Stomach (tissue), 9 donors: Measurements from ENCODE around the gene EPHB1. TPM values are rescaled to one million over a fixed set of nuclear protein-coding genes. Genes with fewer than 3 reads are reported as not detected.

Experiments
- DNase-seq, 2 donors: peaks; one replicate each; pipeline versions ENCODE4 v3.0.0 to v3.0.0-alpha.2; 2013 to 2019
- H3K27ac ChIP-seq, 5 donors: fragments of 200-600 bp in 4 of 5; sonication (generic) in 4 of 5; one replicate each; pipeline ENCODE4 v1.5.1; 2013 to 2019; ENCODE audit warnings: mild to moderate bottlenecking in 1 of 5, moderate library complexity in 1 of 5
- H3K27me3 ChIP-seq, 3 donors: fragments of 200-600 bp; sonication (generic); one replicate each; pipeline ENCODE4 v1.5.1; 2017 to 2019; ENCODE audit warnings: mixed run types in 1 of 3
- H3K36me3 ChIP-seq, 4 donors: fragments of 200-600 bp; sonication (generic); 1 replicate in 3 of 4; 2 replicates in 1 of 4; pipeline ENCODE4 v1.5.1; 2016 to 2019
- H3K4me1 ChIP-seq, 4 donors: fragments of 200-600 bp; sonication (generic); one replicate each; pipeline ENCODE4 v1.5.1; 2016 to 2019
- H3K4me3 ChIP-seq, 4 donors: fragments of 200-600 bp; sonication (generic) in 3 of 4; one replicate each; pipeline ENCODE4 v1.5.1; 2016 to 2019; ENCODE audit warnings: mild to moderate bottlenecking in 1 of 4
- H3K9me3 ChIP-seq, 4 donors: fragments of 200-600 bp; sonication (generic); one replicate each; pipeline ENCODE4 v1.5.1; 2016 to 2019
- CTCF ChIP-seq, 7 experiments: fragments of 450-650 bp in 4 of 7; fragments of 200-600 bp in 3 of 7; sonication (generic) in 3 of 7; IDR thresholded peaks; one replicate each; pipeline ENCODE4 v1.5.1; 2016 to 2019; ENCODE audit warnings: antibody characterized with exemption in 7 of 7, control low read depth in 2 of 7, mild to moderate bottlenecking in 1 of 7
- EP300 ChIP-seq: sonication (generic); formaldehyde crosslinking; IDR thresholded peaks from one replicate; pipeline ENCODE4 v1.6.1; 2017; ENCODE audit warnings: antibody characterized with exemption
- POLR2A ChIP-seq, 4 donors: fragments of 450-650 bp; IDR thresholded peaks; one replicate each; pipeline ENCODE4 v1.6.1; 2016; ENCODE audit warnings: antibody characterized with exemption in 4 of 4, control low read depth in 2 of 4, mild to moderate bottlenecking in 1 of 4, moderate library complexity in 1 of 4
- POLR2AphosphoS5 ChIP-seq, 3 donors: sonication (generic); formaldehyde crosslinking; IDR thresholded peaks; one replicate each; pipeline ENCODE4 v1.6.1; 2016; ENCODE audit warnings: antibody characterized with exemption in 3 of 3
- WGBS, 5 donors: extraction: QIAGEN DNeasy Blood & Tissue Kit in 3 of 5; methylation state at CpG; one replicate each; pipeline versions ENCODE4 v1.1.5 to v1.1.7; 2013 to 2018; 5-methylcytosine and 5-hydroxymethylcytosine counted together
- intact Hi-C: fragments of 100-400 bp; cut with DNase I; formaldehyde crosslinking; loops from one replicate; pipeline ENCODE4 v1.15.1; 2023; ENCODE audit warnings: low total_unique reads
- polyA plus RNA-seq, 3 donors: library from polyadenylated mRNA; stranded (reverse); fragments of 200-250 nt; gene quantifications; one replicate each; pipeline ENCODE4 v1.2.3, GENCODE V29; 2013
- total RNA-seq, 5 donors: library from RNA; depleted of rRNA; stranded (reverse); fragments of >200 nt; gene quantifications; one replicate each; pipeline versions ENCODE4 v1.1.0 to v1.2.3, GENCODE V29; 2014 to 2016
- donor health status: healthy with polysubstance abuse.
- donor health status: Bipolar disorder and iron deficiency.
- donor health status: healthy.

EPHB1 gene
- total and polyA plus RNA-seq, 8 donors, result 0.13 to 2.3 (median 1.0) TPM; not detected in 4

GRCh38 chr3:134823679-134824078, 28.6 kb downstream of the EPHB1 start:
- 71 to 85% (median 75%) methylated on average over 2 of the region's 2 CpGs for WGBS, 5 donors

GRCh38 chr3:134824791-134825190, 29.7 kb downstream of the EPHB1 start:
- H3K4me3 ChIP-seq, result no peak overlapping the region
- no peaks in the 10 kb centered on the region for H3K36me3 ChIP-seq
- no peak for TF ChIP-seq EP300
- no peak for TF ChIP-seq POLR2A (IDR thresholded peaks at IDR 0.05)
- no peak for TF ChIP-seq POLR2AphosphoS5 (IDR thresholded peaks at IDR 0.05)
- TF ChIP-seq CTCF (IDR thresholded peaks at IDR 0.05), result no peak
- H3K27ac ChIP-seq, result no peak overlapping the region
- intact Hi-C loops, result no loop called here
- no peaks in the 10 kb centered on the region for H3K9me3 ChIP-seq
- no peaks in the 10 kb centered on the region for H3K27me3 ChIP-seq
- H3K4me1 ChIP-seq, result no peaks in the 10 kb centered on the region
- DNase-seq, result no peak
- WGBS, 5 donors, result 60 to 89% (median 78%) methylated on average over 1 of the region's 1 CpG

More at GRCh38 chr3:134823679-134824078, 28.6 kb downstream of the EPHB1 start:
- intact Hi-C loops, result no loop called here
- Histone ChIP-seq H3K4me3 (no peak overlapping the region), H3K9me3 (no peaks in the 10 kb centered on the region), H3K27ac (no peak overlapping the region), H3K36me3 (no peaks in the 10 kb centered on the region), H3K27me3 (no peaks in the 10 kb centered on the region), H3K4me1 (no peaks in the 10 kb centered on the region)
- no peak for DNase-seq
- TF ChIP-seq EP300 (no peak), POLR2AphosphoS5 (IDR thresholded peaks at IDR 0.05) (no peak), POLR2A (IDR thresholded peaks at IDR 0.05) (no peak), CTCF (IDR thresholded peaks at IDR 0.05) (no peak)

- no peak for TF ChIP-seq EP300
- TF ChIP-seq POLR2AphosphoS5 (IDR thresholded peaks at IDR 0.05), result no peak
- TF ChIP-seq CTCF (IDR thresholded peaks at IDR 0.05), result no peak
- TF ChIP-seq POLR2A (IDR thresholded peaks at IDR 0.05), result no peak
- no peak for DNase-seq
- intact Hi-C loops, result no loop called here
- 87 to 94% (median 92%) methylated on average over 6 of the region's 6 CpGs for WGBS, 5 donors
- no peaks in the 10 kb centered on the region for H3K9me3 ChIP-seq
- no peak overlapping the region for H3K27ac ChIP-seq
- no peaks in the 10 kb centered on the region for H3K27me3 ChIP-seq
- no peak overlapping the region for H3K4me3 ChIP-seq
- no peaks in the 10 kb centered on the region for H3K4me1 ChIP-seq
- H3K36me3 ChIP-seq, result no peaks in the 10 kb centered on the region
Observed at GRCh38 chr3:134827213-134827612, 32.2 kb downstream of the EPHB1 start.

DNA sequence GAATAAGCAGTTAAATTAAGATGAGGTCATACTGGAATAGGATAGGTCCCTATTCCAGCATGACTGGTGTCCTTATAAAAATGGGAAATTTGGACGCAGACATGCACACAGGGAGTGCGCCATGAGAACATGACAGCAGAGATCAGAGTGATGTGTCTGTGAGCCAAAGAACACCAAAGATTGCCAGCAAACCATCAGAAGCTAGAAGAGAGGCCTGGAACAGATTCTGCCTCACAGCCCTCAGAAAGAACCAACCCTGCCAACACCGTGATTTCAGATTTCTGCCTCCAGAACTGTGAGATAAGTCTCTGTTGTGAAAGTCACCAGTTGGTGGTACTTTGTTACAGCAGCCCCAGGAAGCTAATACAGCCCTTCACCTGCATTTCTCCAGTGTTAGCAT, 34.7 kb downstream of the EPHB1 start:
- Histone ChIP-seq H3K36me3 (no peaks in the 10 kb centered on the region), H3K4me1 (no peaks in the 10 kb centered on the region), H3K27ac (no peak overlapping the region), H3K9me3 (no peaks in the 10 kb centered on the region), H3K27me3 (no peaks in the 10 kb centered on the region), H3K4me3 (no peak overlapping the region)
- 79 to 93% (median 83%) methylated on average over 3 of the region's 3 CpGs for WGBS, 5 donors
- no peak for TF ChIP-seq CTCF (IDR thresholded peaks at IDR 0.05)
- no peak for TF ChIP-seq EP300
- no peak for TF ChIP-seq POLR2A (IDR thresholded peaks at IDR 0.05)
- no peak for TF ChIP-seq POLR2AphosphoS5 (IDR thresholded peaks at IDR 0.05)
- DNase-seq, result no peak
- intact Hi-C loops, result no loop called here
